Measurements from ENCODE around the gene MPHOSPH6.

Gene MPHOSPH6

GRCh38 chr16:82152641-82153112, 17.3 kb downstream of the MPHOSPH6 start:
- no peak for ATAC-seq
- TF ChIP-seq SNAI2 (CRISPR knock-in tag; IDR thresholded peaks at IDR 0.05) (no peak), CSDC2 (CRISPR knock-in tag; IDR thresholded peaks at IDR 0.05) (no peak), GLIS3 (CRISPR knock-in tag; IDR thresholded peaks at IDR 0.05) (no peak), CREB5 (CRISPR knock-in tag; IDR thresholded peaks at IDR 0.05; ENCODE audit: low read depth) (no peak), CSRNP3 (CRISPR knock-in tag; IDR thresholded peaks at IDR 0.05) (no peak), TSHZ2 (CRISPR knock-in tag; IDR thresholded peaks at IDR 0.05) (no peak), ARNTL (CRISPR knock-in tag; IDR thresholded peaks at IDR 0.05; ENCODE audit: borderline replicate concordance, low read depth) (no peak), ZNF70 (CRISPR knock-in tag; IDR thresholded peaks at IDR 0.05) (no peak), TCF4 (CRISPR knock-in tag; IDR thresholded peaks at IDR 0.05; ENCODE audit: borderline replicate concordance) (no peak), PPARA (CRISPR knock-in tag; IDR thresholded peaks at IDR 0.05; ENCODE audit: borderline replicate concordance) (no peak), OSR1 (CRISPR knock-in tag; IDR thresholded peaks at IDR 0.05) (no peak)

- ATAC-seq: no peak
- TF ChIP-seq ZNF70 (CRISPR knock-in tag; IDR thresholded peaks at IDR 0.05) (no peak), RARB (CRISPR knock-in tag; IDR thresholded peaks at IDR 0.05) (no peak), POU6F1 (CRISPR knock-in tag; IDR thresholded peaks at IDR 0.05; ENCODE audit: borderline replicate concordance, low read depth) (no peak), BACH2 (CRISPR knock-in tag; IDR thresholded peaks at IDR 0.05; ENCODE audit: borderline replicate concordance) (no peak), ZNF8 (CRISPR knock-in tag; IDR thresholded peaks at IDR 0.05) (no peak), ARNTL (CRISPR knock-in tag; IDR thresholded peaks at IDR 0.05; ENCODE audit: borderline replicate concordance, low read depth) (no peak), OSR1 (CRISPR knock-in tag; IDR thresholded peaks at IDR 0.05) (no peak)
Observed at GRCh38 chr16:82152196-82152595, 17.8 kb downstream of the MPHOSPH6 start.

GRCh38 chr16:82150549-82150948, 19.5 kb downstream of the MPHOSPH6 start:
- no peak for ATAC-seq
- TF ChIP-seq CSDC2 (CRISPR knock-in tag; IDR thresholded peaks at IDR 0.05) (no peak), ESRRG (CRISPR knock-in tag; IDR thresholded peaks at IDR 0.05) (no peak), ZC3H10 (CRISPR knock-in tag; IDR thresholded peaks at IDR 0.05) (no peak)

GRCh38 chr16:82149536-82149935, 20.5 kb downstream of the MPHOSPH6 start:
- ATAC-seq: no peak
- TF ChIP-seq PATZ1 (CRISPR knock-in tag; IDR thresholded peaks at IDR 0.05; ENCODE audit: borderline replicate concordance) (no peak), ZFP30 (CRISPR knock-in tag; IDR thresholded peaks at IDR 0.05) (no peak), ZFP3 (CRISPR knock-in tag; IDR thresholded peaks at IDR 0.05) (no peak), GLIS3 (CRISPR knock-in tag; IDR thresholded peaks at IDR 0.05) (no peak)
